Liver (tissue), 9 donors: ENCODE data around the gene FMO3. TPM values are rescaled to one million over a fixed set of nuclear protein-coding genes. Genes with fewer than 3 reads are reported as not detected.

Experiments used
- DNase-seq: peaks from one replicate; pipeline ENCODE4 v3.0.0-alpha.2; 2017; ENCODE audit warnings: low spot score
- H3K27ac ChIP-seq, 2 donors: one replicate each; pipeline ENCODE4 v1.7.0; 2013; ENCODE audit warnings: inconsistent platforms in 2 of 2, low read length in 2 of 2, control low read depth in 1 of 2, low read depth in 1 of 2, mild to moderate bottlenecking in 1 of 2
- H3K27me3 ChIP-seq, 4 donors: one replicate each; pipeline versions ENCODE4 v1.6.1 to v1.7.0; 2013; ENCODE audit warnings: low read length in 3 of 4, inconsistent platforms in 1 of 4, mild to moderate bottlenecking in 1 of 4, moderate library complexity in 1 of 4; ENCODE audit not compliant: control insufficient read depth in 4 of 4, insufficient read depth in 4 of 4
- H3K36me3 ChIP-seq, 4 donors: one replicate each; pipeline versions ENCODE4 v1.6.1 to v1.7.0; 2013; ENCODE audit warnings: low read length in 3 of 4, mild to moderate bottlenecking in 3 of 4, low read depth in 1 of 4, moderate library complexity in 1 of 4; ENCODE audit not compliant: control insufficient read depth in 4 of 4, insufficient read depth in 3 of 4
- H3K4me1 ChIP-seq, 4 donors: one replicate each; pipeline versions ENCODE4 v1.6.1 to v1.7.0; 2013; ENCODE audit warnings: low read length in 3 of 4, mild to moderate bottlenecking in 3 of 4, moderate library complexity in 1 of 4; ENCODE audit not compliant: control insufficient read depth in 4 of 4, insufficient read depth in 4 of 4
- H3K4me3 ChIP-seq, 3 donors: one replicate each; pipeline versions ENCODE4 v1.6.1 to v1.7.0; 2013; ENCODE audit warnings: low read length in 3 of 3, control low read depth in 1 of 3, low read depth in 1 of 3, mild to moderate bottlenecking in 1 of 3
- H3K9ac ChIP-seq, 2 donors: one replicate each; pipeline ENCODE4 v1.7.0; 2013; ENCODE audit warnings: low read length in 2 of 2, mild to moderate bottlenecking in 2 of 2, moderate library complexity in 2 of 2, control low read depth in 1 of 2, low read depth in 1 of 2
- H3K9me3 ChIP-seq, 4 donors: one replicate each; pipeline versions ENCODE4 v1.6.1 to v1.7.0; 2013; ENCODE audit warnings: low read length in 3 of 4; ENCODE audit not compliant: control insufficient read depth in 4 of 4
- EGR1 ChIP-seq, 2 donors: IDR thresholded peaks; 2 replicates each; pipeline ENCODE4 v1.6.1; 2016 to 2018; ENCODE audit warnings: antibody characterized with exemption in 2 of 2, low read depth in 2 of 2
- FOXA2 ChIP-seq: IDR thresholded peaks from 2 replicates; pipeline ENCODE4 v1.6.1; 2016; ENCODE audit warnings: antibody characterized with exemption
- HNF4A ChIP-seq, 2 donors: conservative IDR thresholded peaks; 2 replicates each; pipeline ENCODE4 v1.6.1; 2016; ENCODE audit warnings: antibody characterized with exemption in 2 of 2, mild to moderate bottlenecking in 2 of 2
- JUND ChIP-seq, 2 donors: IDR thresholded peaks; 2 replicates each; pipeline ENCODE4 v1.6.1; 2016; ENCODE audit warnings: antibody characterized with exemption in 2 of 2
- NR2F2 ChIP-seq: IDR thresholded peaks from 2 replicates; pipeline ENCODE4 v1.6.1; 2016; ENCODE audit warnings: antibody characterized with exemption
- RXRA ChIP-seq, 2 donors: IDR thresholded peaks; 2 replicates each; pipeline ENCODE4 v1.6.1; 2017 to 2018; ENCODE audit warnings: antibody characterized with exemption in 2 of 2, mild to moderate bottlenecking in 1 of 2
- TAF1 ChIP-seq: conservative IDR thresholded peaks from 2 replicates; pipeline ENCODE4 v1.6.1; 2016; ENCODE audit warnings: antibody characterized with exemption, mild to moderate bottlenecking
- YY1 ChIP-seq: IDR thresholded peaks from 2 replicates; pipeline ENCODE4 v1.6.1; 2016; ENCODE audit warnings: antibody characterized with exemption, mild to moderate bottlenecking
- WGBS: extraction: QIAGEN DNeasy Blood & Tissue Kit; methylation state at CpG from one replicate; pipeline ENCODE4 v1.1.7; 2013; 5-methylcytosine and 5-hydroxymethylcytosine counted together
- polyA plus RNA-seq, 2 donors: library from polyadenylated mRNA; stranded (reverse) in 1 of 2; unstranded in 1 of 2; fragments of 200-250 nt in 1 of 2; fragments of >200 nt in 1 of 2; fragmentation: Nextera tagmentation in 1 of 2; extraction: Ambion mirVana in 1 of 2; gene quantifications; one replicate each; pipeline versions ENCODE4 v1.2.1 to v1.2.3, GENCODE V29; 2013 to 2015
- total RNA-seq, 2 donors: library from RNA; depleted of rRNA; stranded (reverse); fragments of >200 nt; gene quantifications; one replicate each; pipeline ENCODE4 v1.2.3, GENCODE V29; 2014
- TF ChIP-seq, protein P1 (sequence below): IDR thresholded peaks from 2 replicates; pipeline ENCODE4 v1.6.1; 2016; ENCODE audit warnings: antibody characterized with exemption
- TF ChIP-seq, protein P2 (sequence below): IDR thresholded peaks from 2 replicates; pipeline ENCODE4 v1.6.1; 2016; ENCODE audit warnings: antibody characterized with exemption, mild to moderate bottlenecking
- TF ChIP-seq, protein P3 (sequence below): IDR thresholded peaks from 2 replicates; pipeline ENCODE4 v1.6.1; 2016; ENCODE audit warnings: antibody characterized with exemption
- TF ChIP-seq, protein P4 (sequence below): IDR thresholded peaks from 2 replicates; pipeline ENCODE4 v1.6.1; 2016; ENCODE audit warnings: antibody characterized with exemption
- donor health status: healthy.
- donor health status: healthy.
- donor health status: healthy.
- donor health status: healthy.
- donor health status: healthy.

FMO3 gene
- total and polyA plus RNA-seq, 4 donors = 11.1 to 276 (median 123) TPM

DNA sequence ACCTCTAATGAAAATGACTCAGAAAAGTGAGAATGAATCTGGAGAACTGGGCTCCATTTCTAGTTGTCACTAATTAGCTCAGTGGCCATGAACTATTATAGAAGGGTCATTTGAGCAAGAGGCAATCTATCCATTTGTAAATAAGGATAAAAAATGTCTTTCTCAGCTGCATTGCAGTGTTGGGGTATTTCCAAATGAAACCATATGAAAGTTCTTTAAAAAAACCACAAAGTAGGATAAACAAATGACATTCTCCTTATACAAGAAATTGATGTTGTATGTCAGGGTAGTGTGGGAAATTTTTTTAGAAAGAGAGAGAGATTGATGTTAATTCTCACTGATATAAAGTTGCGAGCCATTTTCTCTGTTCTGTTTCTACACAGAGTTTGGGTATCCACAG lies 26.0 kb downstream of the FMO3 start:
- WGBS = 93% methylated on average over 1 of the region's 1 CpG
- H3K27ac ChIP-seq = peak overlapping the region in 1 of 2 donors; percentile 4
- no peaks in the 10 kb centered on the region for H3K9me3 ChIP-seq
- peaks cover 0 to 34% (median 15%) of the 10 kb centered on the region in 4 donors for H3K36me3 ChIP-seq
- H3K9ac ChIP-seq = no peak overlapping the region
- TF ChIP-seq, protein P1, sequence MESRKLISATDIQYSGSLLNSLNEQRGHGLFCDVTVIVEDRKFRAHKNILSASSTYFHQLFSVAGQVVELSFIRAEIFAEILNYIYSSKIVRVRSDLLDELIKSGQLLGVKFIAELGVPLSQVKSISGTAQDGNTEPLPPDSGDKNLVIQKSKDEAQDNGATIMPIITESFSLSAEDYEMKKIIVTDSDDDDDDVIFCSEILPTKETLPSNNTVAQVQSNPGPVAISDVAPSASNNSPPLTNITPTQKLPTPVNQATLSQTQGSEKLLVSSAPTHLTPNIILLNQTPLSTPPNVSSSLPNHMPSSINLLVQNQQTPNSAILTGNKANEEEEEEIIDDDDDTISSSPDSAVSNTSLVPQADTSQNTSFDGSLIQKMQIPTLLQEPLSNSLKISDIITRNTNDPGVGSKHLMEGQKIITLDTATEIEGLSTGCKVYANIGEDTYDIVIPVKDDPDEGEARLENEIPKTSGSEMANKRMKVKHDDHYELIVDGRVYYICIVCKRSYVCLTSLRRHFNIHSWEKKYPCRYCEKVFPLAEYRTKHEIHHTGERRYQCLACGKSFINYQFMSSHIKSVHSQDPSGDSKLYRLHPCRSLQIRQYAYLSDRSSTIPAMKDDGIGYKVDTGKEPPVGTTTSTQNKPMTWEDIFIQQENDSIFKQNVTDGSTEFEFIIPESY = no peak
- TF ChIP-seq RXRA (IDR thresholded peaks at IDR 0.05) = peak in 1 of 2 donors; percentile 8
- TF ChIP-seq, protein P2, sequence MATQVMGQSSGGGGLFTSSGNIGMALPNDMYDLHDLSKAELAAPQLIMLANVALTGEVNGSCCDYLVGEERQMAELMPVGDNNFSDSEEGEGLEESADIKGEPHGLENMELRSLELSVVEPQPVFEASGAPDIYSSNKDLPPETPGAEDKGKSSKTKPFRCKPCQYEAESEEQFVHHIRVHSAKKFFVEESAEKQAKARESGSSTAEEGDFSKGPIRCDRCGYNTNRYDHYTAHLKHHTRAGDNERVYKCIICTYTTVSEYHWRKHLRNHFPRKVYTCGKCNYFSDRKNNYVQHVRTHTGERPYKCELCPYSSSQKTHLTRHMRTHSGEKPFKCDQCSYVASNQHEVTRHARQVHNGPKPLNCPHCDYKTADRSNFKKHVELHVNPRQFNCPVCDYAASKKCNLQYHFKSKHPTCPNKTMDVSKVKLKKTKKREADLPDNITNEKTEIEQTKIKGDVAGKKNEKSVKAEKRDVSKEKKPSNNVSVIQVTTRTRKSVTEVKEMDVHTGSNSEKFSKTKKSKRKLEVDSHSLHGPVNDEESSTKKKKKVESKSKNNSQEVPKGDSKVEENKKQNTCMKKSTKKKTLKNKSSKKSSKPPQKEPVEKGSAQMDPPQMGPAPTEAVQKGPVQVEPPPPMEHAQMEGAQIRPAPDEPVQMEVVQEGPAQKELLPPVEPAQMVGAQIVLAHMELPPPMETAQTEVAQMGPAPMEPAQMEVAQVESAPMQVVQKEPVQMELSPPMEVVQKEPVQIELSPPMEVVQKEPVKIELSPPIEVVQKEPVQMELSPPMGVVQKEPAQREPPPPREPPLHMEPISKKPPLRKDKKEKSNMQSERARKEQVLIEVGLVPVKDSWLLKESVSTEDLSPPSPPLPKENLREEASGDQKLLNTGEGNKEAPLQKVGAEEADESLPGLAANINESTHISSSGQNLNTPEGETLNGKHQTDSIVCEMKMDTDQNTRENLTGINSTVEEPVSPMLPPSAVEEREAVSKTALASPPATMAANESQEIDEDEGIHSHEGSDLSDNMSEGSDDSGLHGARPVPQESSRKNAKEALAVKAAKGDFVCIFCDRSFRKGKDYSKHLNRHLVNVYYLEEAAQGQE = no peak
- H3K4me3 ChIP-seq = no peak overlapping the region
- no peaks in the 10 kb centered on the region for H3K27me3 ChIP-seq
- DNase-seq = no peak
- H3K4me1 ChIP-seq = peaks cover 3 to 20% (median 6%) of the 10 kb centered on the region in 4 donors

DNA sequence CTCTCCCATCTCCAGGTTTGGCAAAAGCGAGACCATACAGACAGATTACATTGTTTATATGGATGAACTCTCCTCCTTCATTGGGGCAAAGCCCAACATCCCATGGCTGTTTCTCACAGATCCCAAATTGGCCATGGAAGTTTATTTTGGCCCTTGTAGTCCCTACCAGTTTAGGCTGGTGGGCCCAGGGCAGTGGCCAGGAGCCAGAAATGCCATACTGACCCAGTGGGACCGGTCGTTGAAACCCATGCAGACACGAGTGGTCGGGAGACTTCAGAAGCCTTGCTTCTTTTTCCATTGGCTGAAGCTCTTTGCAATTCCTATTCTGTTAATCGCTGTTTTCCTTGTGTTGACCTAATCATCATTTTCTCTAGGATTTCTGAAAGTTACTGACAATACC lies 26.4 kb downstream of the FMO3 start:
- no peak for TF ChIP-seq TAF1
- TF ChIP-seq FOXA2 = no peak
- TF ChIP-seq HNF4A (conservative IDR thresholded peaks at IDR 0.05) = no peak
- TF ChIP-seq RXRA (IDR thresholded peaks at IDR 0.05) = no peak
- TF ChIP-seq, protein P3, sequence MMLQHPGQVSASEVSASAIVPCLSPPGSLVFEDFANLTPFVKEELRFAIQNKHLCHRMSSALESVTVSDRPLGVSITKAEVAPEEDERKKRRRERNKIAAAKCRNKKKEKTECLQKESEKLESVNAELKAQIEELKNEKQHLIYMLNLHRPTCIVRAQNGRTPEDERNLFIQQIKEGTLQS = no peak
- H3K4me1 ChIP-seq = peaks cover 3 to 23% (median 6%) of the 10 kb centered on the region in 4 donors
- DNase-seq = no peak
- H3K27ac ChIP-seq = peak overlapping the region in 1 of 2 donors; percentile 4
- H3K9ac ChIP-seq = no peak overlapping the region
- no peak overlapping the region for H3K4me3 ChIP-seq
- 88% methylated on average over 6 of the region's 6 CpGs for WGBS
- H3K9me3 ChIP-seq = no peaks in the 10 kb centered on the region
- H3K36me3 ChIP-seq = peaks cover 0 to 31% (median 12%) of the 10 kb centered on the region in 4 donors
- no peaks in the 10 kb centered on the region for H3K27me3 ChIP-seq

DNA sequence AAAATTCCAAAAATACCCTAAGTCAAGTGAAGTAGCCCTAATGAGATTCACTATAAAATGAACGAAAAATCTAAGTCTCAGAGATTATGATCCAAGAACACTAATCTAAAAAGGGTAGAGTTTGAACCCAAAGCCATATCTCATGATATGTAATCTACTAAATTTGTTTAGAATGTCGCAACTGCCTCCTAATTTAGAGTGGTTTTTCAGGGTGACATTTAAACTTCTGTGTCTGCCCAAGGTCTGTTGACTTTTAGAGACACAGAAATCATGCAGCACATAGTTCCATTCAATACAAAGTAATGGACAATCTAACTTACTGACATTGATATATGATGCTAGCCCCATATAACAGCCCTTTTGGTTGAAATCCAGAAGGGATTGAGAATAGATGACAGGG lies 28.9 kb downstream of the FMO3 start:
- H3K4me1 ChIP-seq = peaks cover 2 to 23% (median 4%) of the 10 kb centered on the region in 4 donors
- no peak overlapping the region for H3K27ac ChIP-seq
- no peaks in the 10 kb centered on the region for H3K9me3 ChIP-seq
- no peak for DNase-seq
- H3K9ac ChIP-seq = no peak overlapping the region
- H3K27me3 ChIP-seq = no peaks in the 10 kb centered on the region
- H3K36me3 ChIP-seq = peaks cover 0 to 10% (median 4%) of the 10 kb centered on the region in 4 donors
- 34% methylated on average over 2 of the region's 2 CpGs for WGBS
- no peak overlapping the region for H3K4me3 ChIP-seq
- TF ChIP-seq, protein P1 = no peak
- TF ChIP-seq RXRA (IDR thresholded peaks at IDR 0.05) (peak in 1 of 2 donors; percentile 59), JUND (IDR thresholded peaks at IDR 0.05) (peak in 1 of 2 donors; percentile 45), TAF1 (no peak), YY1 (peak; percentile 69), NR2F2 (no peak), EGR1 (IDR thresholded peaks at IDR 0.05; ENCODE audit: low read depth in 2 of 2) (no peak)
- TF ChIP-seq, protein P4, sequence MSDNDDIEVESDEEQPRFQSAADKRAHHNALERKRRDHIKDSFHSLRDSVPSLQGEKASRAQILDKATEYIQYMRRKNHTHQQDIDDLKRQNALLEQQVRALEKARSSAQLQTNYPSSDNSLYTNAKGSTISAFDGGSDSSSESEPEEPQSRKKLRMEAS = peak; percentile 22
- TF ChIP-seq, protein P3 = no peak
- TF ChIP-seq, protein P2 = peak; percentile 35
